GM06990 (cell line): ENCODE measurements around the gene SELP.

Source experiments
- DNase-seq: peaks from one replicate; pipeline ENCODE4 v3.0.0-alpha.2; 2011; ENCODE audit not compliant: insufficient read length; ENCODE audit errors: extremely low read depth
- H3K27me3 ChIP-seq: replicated peaks from 2 replicates; pipeline ENCODE4 v1.6.0; 2011; ENCODE audit warnings: low read length; ENCODE audit not compliant: control insufficient read depth, insufficient read depth
- H3K36me3 ChIP-seq: 2 replicates; pipeline ENCODE4 v1.5.1; 2011; ENCODE audit warnings: low read length; ENCODE audit not compliant: control insufficient read depth, insufficient read depth
- H3K4me3 ChIP-seq: replicated peaks from 2 replicates; pipeline ENCODE4 v1.5.1; 2011; ENCODE audit warnings: low read depth, mild to moderate bottlenecking, control low read depth, low read length
- TF ChIP-seq, protein P1 (sequence below): IDR thresholded peaks from 2 replicates; pipeline ENCODE4 v1.5.1; 2011; ENCODE audit warnings: low read length, control low read depth, mild to moderate bottlenecking, inconsistent platforms; ENCODE audit not compliant: insufficient read depth, poor library complexity, severe bottlenecking

The SELP gene

DNA sequence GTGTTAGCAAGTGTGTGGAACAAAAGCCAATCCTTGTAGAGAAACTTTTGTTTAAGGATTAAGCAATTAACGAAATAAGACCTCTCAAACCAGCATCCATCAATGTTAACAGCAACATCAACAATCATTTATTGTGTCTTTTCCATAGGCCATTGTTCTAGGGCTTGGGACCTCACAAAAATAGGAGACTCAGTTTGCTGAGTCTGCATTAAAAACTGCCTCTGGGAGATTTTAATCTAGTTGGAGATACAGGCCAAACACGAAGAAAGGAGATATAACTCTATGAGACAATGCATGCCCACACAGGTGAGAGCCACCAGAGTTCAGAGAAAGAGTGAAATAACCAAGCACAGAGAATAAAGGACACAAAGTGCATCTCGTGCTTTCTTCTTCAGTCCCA, 14.4 kb upstream of the SELP start:
- no peaks in the 10 kb centered on the region for H3K27me3 ChIP-seq
- DNase-seq: no peak
- no peaks in the 10 kb centered on the region for H3K36me3 ChIP-seq
- TF ChIP-seq, protein P1, sequence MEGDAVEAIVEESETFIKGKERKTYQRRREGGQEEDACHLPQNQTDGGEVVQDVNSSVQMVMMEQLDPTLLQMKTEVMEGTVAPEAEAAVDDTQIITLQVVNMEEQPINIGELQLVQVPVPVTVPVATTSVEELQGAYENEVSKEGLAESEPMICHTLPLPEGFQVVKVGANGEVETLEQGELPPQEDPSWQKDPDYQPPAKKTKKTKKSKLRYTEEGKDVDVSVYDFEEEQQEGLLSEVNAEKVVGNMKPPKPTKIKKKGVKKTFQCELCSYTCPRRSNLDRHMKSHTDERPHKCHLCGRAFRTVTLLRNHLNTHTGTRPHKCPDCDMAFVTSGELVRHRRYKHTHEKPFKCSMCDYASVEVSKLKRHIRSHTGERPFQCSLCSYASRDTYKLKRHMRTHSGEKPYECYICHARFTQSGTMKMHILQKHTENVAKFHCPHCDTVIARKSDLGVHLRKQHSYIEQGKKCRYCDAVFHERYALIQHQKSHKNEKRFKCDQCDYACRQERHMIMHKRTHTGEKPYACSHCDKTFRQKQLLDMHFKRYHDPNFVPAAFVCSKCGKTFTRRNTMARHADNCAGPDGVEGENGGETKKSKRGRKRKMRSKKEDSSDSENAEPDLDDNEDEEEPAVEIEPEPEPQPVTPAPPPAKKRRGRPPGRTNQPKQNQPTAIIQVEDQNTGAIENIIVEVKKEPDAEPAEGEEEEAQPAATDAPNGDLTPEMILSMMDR: no peak
- no peak overlapping the region for H3K4me3 ChIP-seq

DNA sequence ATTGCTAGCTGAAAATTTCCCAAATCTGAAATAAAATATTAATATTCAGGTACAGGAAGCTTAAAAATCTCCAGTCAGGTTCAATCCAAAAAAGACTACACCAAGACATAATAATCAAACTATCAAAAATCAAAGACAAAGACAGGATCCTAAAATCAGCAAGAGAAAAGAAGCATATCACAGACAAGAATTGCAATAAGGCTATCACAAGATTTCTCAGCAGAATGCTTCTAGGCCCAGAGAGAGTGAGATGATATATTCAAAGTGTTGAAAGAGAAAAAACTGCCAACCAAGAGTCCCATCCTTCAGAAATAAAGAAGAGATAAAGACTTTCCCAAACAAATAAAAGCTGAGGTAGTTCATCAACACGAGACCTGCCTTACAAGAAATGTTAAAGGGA, 5.0 kb upstream of the SELP start:
- TF ChIP-seq, protein P1: no peak
- H3K4me3 ChIP-seq: no peak overlapping the region
- H3K36me3 ChIP-seq: no peaks in the 10 kb centered on the region
- no peak for DNase-seq
- no peaks in the 10 kb centered on the region for H3K27me3 ChIP-seq

DNA sequence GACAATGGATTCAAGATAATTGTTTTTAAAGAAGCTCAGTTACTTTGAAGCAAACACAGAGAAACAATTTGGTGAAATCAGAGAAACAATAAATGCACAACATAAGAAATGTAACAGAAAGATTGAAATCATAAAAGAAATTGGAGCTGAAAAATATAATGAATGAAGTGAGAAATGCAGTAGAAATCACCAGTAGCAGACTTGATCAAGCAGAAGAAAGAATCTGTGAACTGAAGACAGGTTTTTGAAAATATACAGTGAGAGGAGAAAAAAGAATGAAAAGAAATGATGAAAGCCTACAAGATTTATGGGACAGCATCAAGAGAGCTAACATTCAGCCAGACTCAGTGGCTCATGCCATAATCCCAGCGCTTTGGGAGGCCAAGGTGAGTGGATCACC, 4.2 kb upstream of the SELP start:
- TF ChIP-seq, protein P1: no peak
- Histone ChIP-seq H3K27me3 (no peaks in the 10 kb centered on the region), H3K36me3 (no peaks in the 10 kb centered on the region), H3K4me3 (no peak overlapping the region)
- no peak for DNase-seq

DNA sequence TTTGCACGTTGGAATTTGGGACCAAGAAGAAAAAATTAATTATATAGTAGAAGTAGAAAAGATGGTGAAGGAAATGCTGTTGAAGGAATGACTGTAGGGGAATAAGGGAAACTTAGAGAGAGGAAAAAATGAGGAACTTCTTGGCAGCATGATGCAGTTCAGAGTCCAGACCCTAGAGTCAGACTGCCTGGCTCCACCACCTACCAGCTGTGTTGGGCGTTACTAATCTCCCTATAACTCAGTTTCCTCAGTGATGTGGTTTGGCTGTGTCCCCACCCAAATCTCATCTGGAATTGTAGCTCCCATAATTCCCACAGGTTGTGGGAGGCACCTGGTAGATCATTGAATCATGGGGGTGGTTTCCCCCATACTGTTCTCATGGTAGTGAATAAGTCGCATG, 1.3 kb upstream of the SELP start:
- Histone ChIP-seq H3K27me3 (no peaks in the 10 kb centered on the region), H3K4me3 (no peak overlapping the region), H3K36me3 (no peaks in the 10 kb centered on the region)
- no peak for DNase-seq
- TF ChIP-seq, protein P1: no peak

DNA sequence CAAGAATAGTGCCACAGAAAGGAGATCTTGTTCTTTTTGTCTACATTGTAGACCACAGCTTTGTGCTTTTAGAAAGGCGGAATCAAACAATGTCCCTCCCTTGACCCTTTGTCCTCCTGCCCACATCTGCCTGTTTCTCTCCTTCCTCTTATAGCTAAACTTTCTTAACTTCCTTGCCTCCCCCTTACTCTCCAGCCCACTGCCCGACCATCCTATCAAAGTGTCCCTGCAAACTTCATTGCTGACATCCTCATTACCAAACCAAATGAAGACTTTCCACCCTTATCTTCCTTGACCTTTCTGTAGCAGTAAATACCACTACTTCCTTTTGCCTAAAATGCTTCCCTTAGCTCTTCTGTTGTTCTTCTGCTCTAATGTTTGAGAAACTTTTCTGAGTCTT, 5.0 kb downstream of the SELP start:
- no peak overlapping the region for H3K4me3 ChIP-seq
- no peaks in the 10 kb centered on the region for H3K36me3 ChIP-seq
- H3K27me3 ChIP-seq: no peaks in the 10 kb centered on the region
- TF ChIP-seq, protein P1: no peak
- no peak for DNase-seq

DNA sequence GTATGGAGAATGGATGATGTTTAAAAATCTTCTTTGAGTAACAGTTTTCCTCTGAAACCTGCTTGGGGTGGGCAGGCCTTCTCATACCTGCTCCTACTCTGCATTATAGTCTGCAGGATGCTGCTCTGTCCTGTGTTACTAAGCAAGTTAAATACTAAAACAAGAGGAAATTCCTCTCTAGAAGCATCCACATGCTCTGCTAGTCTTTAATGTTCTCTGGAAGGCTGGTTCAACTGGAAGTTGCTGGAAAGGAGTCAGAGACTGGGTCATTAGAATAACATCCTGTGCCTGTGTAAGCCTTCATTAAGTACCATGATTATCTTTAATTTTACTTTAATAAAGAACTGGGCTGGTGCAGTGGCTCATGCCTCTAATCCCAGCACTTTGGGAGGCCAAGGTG, 5.8 kb downstream of the SELP start:
- H3K27me3 ChIP-seq: no peaks in the 10 kb centered on the region
- TF ChIP-seq, protein P1: no peak
- no peak for DNase-seq
- no peaks in the 10 kb centered on the region for H3K36me3 ChIP-seq
- H3K4me3 ChIP-seq: no peak overlapping the region
